ENCODE results near the gene MINDY2. TPM values are rescaled to one million over a fixed set of nuclear protein-coding genes. Genes with fewer than 3 reads are reported as not detected.
"Not testable (repeated sequence)": the region's sequence is repeated elsewhere in the genome, so short reads cannot be mapped to it uniquely, and the experiment has no call there.

The MINDY2 gene
- total RNA-seq, 2 donors from 2014 or later: 10.7 to 14.6 TPM

DNA sequence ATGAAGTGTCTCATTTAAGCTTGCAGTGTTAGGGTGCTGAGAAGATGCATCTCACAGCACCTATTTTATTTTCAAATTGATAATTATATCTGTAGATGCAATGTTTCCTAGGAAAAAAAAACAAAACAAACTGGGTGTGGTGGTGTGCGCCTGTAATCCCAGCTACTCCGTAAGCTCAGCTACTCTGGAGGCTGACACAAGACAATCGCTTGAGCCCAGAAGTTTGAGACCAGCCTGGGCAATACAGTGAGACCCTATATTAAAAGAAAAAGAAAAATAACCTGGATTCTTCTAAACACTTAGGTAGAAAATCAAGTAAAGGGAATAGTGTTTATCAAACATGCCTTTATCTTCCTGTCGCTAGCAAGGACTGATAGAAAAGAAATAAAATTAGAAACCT, 1.9 kb downstream of the MINDY2 start:
- H3K27ac Mint-ChIP-seq: no peak overlapping the region
- peaks cover 6 to 8% of the 10 kb centered on the region in 2 donors for H3K36me3 Mint-ChIP-seq
- H3K9me3 Mint-ChIP-seq: peaks cover 0 to 5% of the 10 kb centered on the region in 2 donors
- no peak for ATAC-seq
- no peak for DNase-seq (ENCODE audit: low spot score in 2 of 2)

- no peak overlapping the region for H3K27ac Mint-ChIP-seq
- H3K9me3 Mint-ChIP-seq: no peaks in the 10 kb centered on the region
- ATAC-seq: no peak
Measured at GRCh38 chr15:58775402-58775801, 4.3 kb downstream of the MINDY2 start.

DNA sequence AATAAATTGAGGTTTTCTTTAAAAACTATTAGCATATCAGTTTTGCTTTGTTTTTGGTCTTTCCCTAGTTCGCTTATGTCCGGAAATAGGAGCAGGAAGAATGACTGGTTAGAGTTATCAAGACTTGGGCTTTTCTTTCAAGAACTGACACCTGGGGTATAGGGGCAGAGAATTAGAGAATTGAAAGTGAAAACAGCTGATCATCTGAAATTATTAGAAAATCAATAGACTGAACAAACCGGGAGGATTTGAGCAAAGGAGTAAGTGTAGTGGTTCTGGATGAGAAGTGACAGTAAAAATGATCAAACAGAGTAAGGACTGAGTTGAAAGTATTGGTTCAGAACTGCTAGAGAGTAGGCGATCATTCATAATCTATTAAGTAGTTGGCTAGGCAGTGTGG, 6.0 kb downstream of the MINDY2 start:
- DNase-seq (ENCODE audit: low spot score in 2 of 2): no peak
- no peak for ATAC-seq
- H3K36me3 Mint-ChIP-seq: peaks cover 2% of the 10 kb centered on the region in 2 donors
- no peak overlapping the region for H3K27ac Mint-ChIP-seq
- H3K9me3 Mint-ChIP-seq: no peaks in the 10 kb centered on the region

More at GRCh38 chr15:58775402-58775801, 4.3 kb downstream of the MINDY2 start:
- DNase-seq (ENCODE audit: low spot score in 2 of 2): no peak
- peaks cover 6 to 8% of the 10 kb centered on the region in 2 donors for H3K36me3 Mint-ChIP-seq

DNA sequence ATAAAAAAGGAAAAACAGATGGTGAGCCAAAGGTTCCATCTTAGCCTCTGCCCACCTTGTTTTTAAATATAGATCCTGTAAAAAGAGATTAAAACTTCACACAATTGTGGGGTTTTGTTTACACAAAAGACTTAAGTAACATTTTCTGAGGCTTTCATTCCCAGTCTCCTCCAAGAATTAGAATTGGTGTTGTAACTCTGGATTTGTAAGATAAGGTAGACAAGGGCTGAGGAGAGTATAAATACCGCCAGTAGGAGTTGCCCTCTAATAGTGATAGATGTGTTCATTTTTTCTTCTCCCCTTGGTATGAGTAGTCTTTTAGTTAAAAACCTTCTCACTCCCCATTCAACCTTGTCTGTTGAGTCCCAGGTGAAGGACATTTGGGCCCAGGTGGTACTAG, 8.5 kb downstream of the MINDY2 start:
- no peak for ATAC-seq
- H3K27ac Mint-ChIP-seq: no peak overlapping the region
- peaks cover 0 to 5% of the 10 kb centered on the region in 2 donors for H3K36me3 Mint-ChIP-seq
- H3K9me3 Mint-ChIP-seq: no peaks in the 10 kb centered on the region
- no peak for DNase-seq (ENCODE audit: low spot score in 2 of 2)

GRCh38 chr15:58785355-58785754, 14.3 kb downstream of the MINDY2 start:
- ATAC-seq (no peak), DNase-seq (ENCODE audit: low spot score in 2 of 2) (no peak)
- no peak overlapping the region for H3K27ac Mint-ChIP-seq
- peaks cover 0 to 7% of the 10 kb centered on the region in 2 donors for H3K36me3 Mint-ChIP-seq
- H3K9me3 Mint-ChIP-seq: no peaks in the 10 kb centered on the region

DNA sequence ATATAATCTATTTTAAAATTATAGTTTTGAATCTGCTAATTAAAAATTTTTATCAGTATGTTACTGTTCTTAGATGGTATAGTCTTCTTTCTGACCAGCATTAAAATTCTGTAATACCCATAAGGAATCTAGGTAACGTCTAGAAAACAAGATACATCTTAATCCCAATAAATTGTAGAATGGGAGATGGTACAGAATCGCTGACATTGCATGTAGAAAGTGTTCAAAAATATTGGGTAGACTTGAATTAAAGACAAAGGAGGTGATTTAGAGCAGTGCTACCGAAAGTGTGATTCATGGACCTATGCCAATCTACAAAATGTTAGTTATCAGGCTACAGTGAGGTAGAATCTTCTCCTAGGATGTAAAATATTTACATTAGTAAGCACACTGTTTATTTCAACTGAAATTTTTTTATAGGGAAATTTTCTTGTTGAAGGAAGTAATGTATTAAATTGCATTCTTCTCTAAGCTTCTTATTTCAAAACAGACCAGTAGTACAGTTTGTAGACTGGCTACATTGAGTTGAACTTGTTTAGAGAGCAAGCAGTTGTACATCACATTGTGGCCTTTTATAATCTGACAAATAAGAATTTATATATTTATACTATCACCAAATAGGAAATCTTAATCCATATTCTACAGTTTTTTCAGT, 17.1 kb downstream of the MINDY2 start:
- Mint-ChIP-seq H3K9me3 (no peaks in the 10 kb centered on the region), H3K36me3 (peaks cover 0 to 11% of the 10 kb centered on the region in 2 donors), H3K27ac (no peak overlapping the region)
- DNase-seq (ENCODE audit: low spot score in 2 of 2) (no peak), ATAC-seq (no peak)

- peaks cover 0 to 7% of the 10 kb centered on the region in 2 donors for H3K9me3 Mint-ChIP-seq
- no peak for DNase-seq (ENCODE audit: low spot score in 2 of 2)
- H3K27ac Mint-ChIP-seq: no peak overlapping the region
- H3K36me3 Mint-ChIP-seq: peaks cover 0 to 7% of the 10 kb centered on the region in 2 donors
- no peak for ATAC-seq
Measured at GRCh38 chr15:58793862-58794261, 22.8 kb downstream of the MINDY2 start.

DNA sequence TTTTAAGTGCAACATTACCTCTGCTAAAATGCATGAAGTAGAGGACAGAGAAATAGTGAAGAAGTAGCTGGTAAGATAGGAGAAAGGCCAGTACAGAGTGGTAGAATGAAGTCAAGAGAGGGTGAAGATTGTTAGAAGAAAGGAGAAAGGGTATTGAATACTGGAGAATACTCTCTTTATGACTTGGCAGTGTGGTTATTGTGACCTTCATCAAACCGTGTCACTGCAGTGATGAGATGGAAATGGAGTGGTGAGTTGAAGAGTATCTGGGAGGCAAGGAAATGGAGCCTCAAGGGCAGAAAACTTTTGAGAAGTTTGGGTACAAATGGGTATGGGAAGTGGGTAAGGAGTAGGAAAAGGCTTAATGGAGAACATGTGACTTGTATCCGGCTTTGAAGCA, 24.7 kb downstream of the MINDY2 start:
- H3K36me3 Mint-ChIP-seq: no peaks in the 10 kb centered on the region
- DNase-seq (ENCODE audit: low spot score in 2 of 2): no peak
- ATAC-seq: peak; percentile 44 to 55
- peaks cover 0 to 7% of the 10 kb centered on the region in 2 donors for H3K9me3 Mint-ChIP-seq
- no peak overlapping the region for H3K27ac Mint-ChIP-seq

- no peaks in the 10 kb centered on the region for H3K36me3 Mint-ChIP-seq
- no peak overlapping the region for H3K27ac Mint-ChIP-seq
- ATAC-seq (no peak), DNase-seq (ENCODE audit: low spot score in 2 of 2) (no peak)
- peaks cover 0 to 7% of the 10 kb centered on the region in 2 donors for H3K9me3 Mint-ChIP-seq
Measured at GRCh38 chr15:58797505-58797904, 26.4 kb downstream of the MINDY2 start.

DNA sequence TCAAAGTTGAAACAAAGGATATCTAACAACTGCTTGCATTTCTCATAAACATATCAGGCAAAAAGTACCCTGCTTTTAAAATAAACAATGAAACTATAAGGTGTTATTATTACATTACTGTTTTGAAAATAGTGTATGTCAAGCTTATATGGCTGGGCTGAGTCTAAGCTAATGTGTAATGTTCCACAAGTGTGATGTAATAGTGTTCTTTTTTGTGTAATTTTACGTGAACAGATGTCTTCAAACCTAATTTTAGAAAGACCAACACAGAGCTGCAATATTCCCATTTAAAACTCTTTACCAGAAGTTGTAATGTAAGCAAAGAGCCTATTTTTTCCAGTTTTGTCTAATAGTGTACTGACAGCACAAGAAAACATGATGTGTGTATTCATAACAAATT, 34.0 kb downstream of the MINDY2 start:
- DNase-seq (ENCODE audit: low spot score in 2 of 2): no peak
- no peak for ATAC-seq
- no peaks in the 10 kb centered on the region for H3K36me3 Mint-ChIP-seq
- no peaks in the 10 kb centered on the region for H3K9me3 Mint-ChIP-seq
- H3K27ac Mint-ChIP-seq: peak overlapping the region in 1 of 2 donors; percentile 36

DNA sequence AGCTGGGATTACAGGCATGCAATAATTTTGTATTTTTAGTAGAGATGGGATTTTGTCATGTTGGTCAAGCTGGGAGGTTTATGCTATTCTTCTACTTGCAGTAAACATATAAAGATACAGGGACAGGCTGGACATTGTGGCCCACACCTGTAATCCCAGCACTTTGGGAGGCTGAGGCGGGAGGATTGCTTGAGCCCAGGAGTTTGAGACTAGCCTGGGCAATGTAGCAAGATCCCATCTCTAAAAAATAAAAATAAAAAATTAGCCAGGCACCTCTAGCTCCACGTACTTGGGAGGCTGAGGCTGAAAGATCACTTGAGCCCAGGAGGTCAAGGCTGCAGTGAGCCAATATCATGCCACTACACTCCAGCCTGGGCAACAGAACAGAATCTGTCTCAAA, 52.2 kb downstream of the MINDY2 start:
- DNase-seq (ENCODE audit: low spot score in 2 of 2); H3K27ac Mint-ChIP-seq; ATAC-seq; H3K9me3 Mint-ChIP-seq: not testable (repeated sequence)
- H3K36me3 Mint-ChIP-seq: peaks cover 7 to 10% of the 10 kb centered on the region in 2 donors

GRCh38 chr15:58830556-58830955, 59.5 kb downstream of the MINDY2 start:
- ATAC-seq (no peak), DNase-seq (ENCODE audit: low spot score in 2 of 2) (no peak)
- no peak overlapping the region for H3K27ac Mint-ChIP-seq
- H3K36me3 Mint-ChIP-seq: peaks cover 7 to 10% of the 10 kb centered on the region in 2 donors
- no peaks in the 10 kb centered on the region for H3K9me3 Mint-ChIP-seq

GRCh38 chr15:58833681-58834426, 62.8 kb downstream of the MINDY2 start:
- H3K27ac Mint-ChIP-seq; DNase-seq (ENCODE audit: low spot score in 2 of 2); ATAC-seq; H3K9me3 Mint-ChIP-seq; H3K36me3 Mint-ChIP-seq: not testable (repeated sequence)

DNA sequence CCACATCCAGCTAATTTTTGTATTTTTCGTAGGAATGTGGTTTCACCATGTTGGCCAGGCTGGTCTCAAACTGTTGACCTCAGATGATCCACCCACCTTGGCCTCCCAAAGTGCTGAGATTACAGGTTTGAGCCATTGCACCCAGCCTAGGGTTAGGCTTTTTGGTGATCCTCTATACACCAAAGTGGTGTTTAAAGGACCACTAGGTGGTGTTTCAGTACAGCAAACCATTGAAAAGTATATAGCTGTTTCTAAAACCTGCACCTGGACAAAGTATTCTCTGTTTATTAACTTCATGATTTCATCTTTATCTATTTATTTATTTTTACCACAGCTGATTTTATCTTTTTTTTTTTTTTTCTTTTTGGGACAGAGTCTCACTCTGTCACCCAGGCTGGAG, 68.4 kb downstream of the MINDY2 start:
- Mint-ChIP-seq H3K36me3 (no peaks in the 10 kb centered on the region), H3K27ac (no peak overlapping the region), H3K9me3 (no peaks in the 10 kb centered on the region)
- ATAC-seq: peak in 1 of 2 donors; percentile 54
- DNase-seq (ENCODE audit: low spot score in 2 of 2): no peak

DNA sequence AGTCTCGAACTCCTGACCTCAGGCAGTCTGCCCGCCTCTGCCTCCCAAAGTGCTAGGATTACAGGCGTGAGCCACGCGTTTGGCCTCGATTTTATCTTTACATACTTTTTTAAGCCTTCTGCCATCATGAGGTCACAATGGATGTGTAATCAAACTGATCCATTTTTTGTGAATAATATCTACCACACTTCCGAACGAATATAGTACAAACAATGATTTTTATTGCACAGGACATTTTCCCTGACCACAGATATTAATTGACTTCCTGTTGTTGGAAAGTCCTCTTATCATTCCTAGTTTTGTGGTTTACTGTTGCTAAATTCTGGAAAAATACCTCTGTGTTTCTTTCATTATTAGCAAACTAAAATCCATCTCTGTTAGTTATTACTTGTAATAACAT, 68.9 kb downstream of the MINDY2 start:
- H3K9me3 Mint-ChIP-seq: no peaks in the 10 kb centered on the region
- no peaks in the 10 kb centered on the region for H3K36me3 Mint-ChIP-seq
- no peak for DNase-seq (ENCODE audit: low spot score in 2 of 2)
- ATAC-seq: no peak
- no peak overlapping the region for H3K27ac Mint-ChIP-seq

DNA sequence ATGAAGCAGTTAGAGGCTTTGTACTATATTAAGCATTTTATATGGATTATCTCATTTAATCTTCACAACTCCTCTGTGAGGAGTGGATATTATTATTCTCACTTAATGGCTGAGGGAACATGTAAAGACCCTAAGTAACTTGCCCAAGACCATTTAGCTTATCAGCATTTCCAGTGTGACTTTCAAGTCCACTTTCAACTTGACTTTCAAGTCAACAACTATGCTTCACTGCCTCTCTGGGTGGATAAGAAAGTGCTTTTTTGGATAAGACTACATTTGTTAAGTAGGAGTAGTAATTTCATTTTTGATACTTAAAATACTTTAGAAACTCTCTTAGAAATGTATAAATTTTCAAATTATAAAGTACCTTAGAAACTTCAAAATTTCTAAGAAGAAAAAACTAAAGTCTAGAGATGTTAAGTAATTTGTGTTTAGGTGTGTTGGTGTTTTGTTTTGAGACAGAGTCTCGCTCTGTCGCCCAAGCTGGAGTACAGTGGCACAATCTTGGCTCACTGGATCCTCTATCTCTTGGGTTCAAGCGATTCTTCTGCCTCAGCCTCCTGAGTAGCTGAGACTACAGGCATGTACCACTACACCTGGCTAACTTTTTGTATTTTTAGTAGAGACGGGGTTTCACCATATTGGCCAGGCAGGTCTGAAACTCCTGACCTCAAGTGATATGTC, 71.8 kb downstream of the MINDY2 start:
- no peaks in the 10 kb centered on the region for H3K9me3 Mint-ChIP-seq
- H3K36me3 Mint-ChIP-seq: peaks cover 0 to 6% of the 10 kb centered on the region in 2 donors
- DNase-seq (ENCODE audit: low spot score in 2 of 2) (no peak), ATAC-seq (no peak)
- no peak overlapping the region for H3K27ac Mint-ChIP-seq

GRCh38 chr15:58851205-58851604, 80.1 kb downstream of the MINDY2 start:
- DNase-seq (ENCODE audit: low spot score in 2 of 2); H3K36me3 Mint-ChIP-seq; H3K27ac Mint-ChIP-seq; H3K9me3 Mint-ChIP-seq; ATAC-seq: not testable (repeated sequence)
